Fibroblast of skin of left biceps (primary cell): Measurements from ENCODE around the gene CDC5L.

ENCODE experiments used
- DNase-seq, 2 experiments: peaks; one replicate each; pipeline ENCODE4 v3.0.0-alpha.2; 2013; ENCODE audit warnings: low read depth in 2 of 2

CDC5L gene

DNA sequence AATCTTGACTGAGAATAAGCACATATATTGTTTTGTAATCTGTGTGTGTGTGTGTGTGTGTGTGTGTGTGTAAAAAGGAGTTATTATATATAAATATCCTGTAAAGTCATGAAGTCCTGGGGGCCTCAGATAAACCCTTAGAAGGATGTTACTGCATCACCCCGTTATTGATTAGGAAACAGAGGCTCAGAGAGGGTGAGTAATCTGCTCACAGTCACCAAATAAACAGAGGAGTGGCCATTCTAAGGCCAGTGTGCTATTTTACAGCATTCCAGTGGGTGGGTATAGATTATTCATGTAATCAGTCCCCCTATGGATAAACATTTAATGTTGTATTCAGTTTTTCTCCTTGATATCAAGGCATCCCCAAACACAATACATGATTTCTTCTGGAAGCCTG, 87.1 kb downstream of the CDC5L start:
- no peak for DNase-seq

DNA sequence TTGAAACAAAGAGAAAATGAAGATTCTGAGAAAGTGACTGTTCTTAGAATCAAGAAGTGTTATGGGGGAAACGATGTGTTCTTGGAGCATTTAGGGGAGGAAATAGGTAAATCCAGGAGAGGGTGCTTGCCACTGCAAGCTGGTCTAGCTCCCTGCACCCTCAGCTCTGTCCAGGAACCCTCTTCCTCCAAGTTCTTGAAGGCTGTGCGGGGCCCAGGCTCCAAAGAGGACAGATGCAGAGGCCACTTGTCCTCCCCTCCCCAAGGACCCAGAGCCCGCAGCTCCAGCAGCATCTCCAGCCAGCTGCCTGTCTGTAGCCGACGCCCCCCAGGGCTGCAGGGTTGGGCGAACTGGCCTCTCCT, 87.9 kb downstream of the CDC5L start:
- no peak for DNase-seq

DNA sequence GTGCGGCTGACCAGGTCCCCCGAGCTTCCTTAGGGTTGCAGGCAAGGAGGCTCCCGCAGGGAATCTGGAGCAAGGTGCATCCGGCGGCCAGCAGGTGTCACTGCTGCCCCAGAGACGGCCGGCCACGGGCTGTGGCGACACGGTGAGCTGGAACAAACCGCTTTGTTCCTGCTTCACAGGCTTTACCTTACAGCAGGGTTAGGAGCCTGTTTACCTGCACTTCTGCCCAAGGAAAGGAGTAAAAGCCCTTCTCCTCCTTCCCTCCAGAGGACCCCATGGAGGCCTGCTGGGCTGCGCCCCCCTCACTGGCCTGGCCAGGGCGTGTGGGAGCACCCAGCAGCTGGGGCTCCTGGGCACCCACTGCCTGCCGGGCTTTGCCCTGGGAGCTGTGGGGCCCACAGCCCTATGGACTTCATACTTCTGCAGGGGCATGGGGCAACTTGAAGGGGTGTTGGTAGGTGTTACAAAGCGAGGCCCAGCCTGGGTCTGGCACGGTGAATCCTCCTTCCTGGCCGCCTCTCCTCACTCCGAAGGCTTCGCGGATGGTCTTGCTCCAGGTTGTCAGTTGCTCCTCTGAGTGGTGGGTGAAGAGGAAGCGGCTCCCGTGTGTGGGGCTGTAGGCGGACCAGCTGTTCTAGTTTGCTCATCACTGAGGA, 88.4 kb downstream of the CDC5L start:
- peak in 1 of 2 experiments; percentile 42 for DNase-seq

DNA sequence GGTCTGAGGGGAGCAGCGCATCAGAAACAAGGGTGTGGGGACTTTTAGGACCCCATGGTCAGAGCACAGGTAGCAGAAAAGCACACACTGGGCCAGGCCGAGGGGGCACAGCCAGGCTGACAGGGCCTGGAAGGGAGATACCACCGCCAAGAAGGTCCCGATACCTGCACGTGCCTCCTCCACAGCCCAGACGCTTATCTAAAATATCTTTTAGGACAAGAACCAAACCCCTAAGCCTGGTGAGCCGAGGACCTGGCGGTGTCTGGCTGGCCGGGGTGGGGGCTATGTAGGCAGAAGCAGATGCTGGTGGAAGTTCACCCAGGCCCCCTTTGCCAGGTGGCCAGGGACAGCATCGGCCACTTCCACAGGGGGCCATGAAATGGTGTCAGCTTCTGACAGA, 89.3 kb downstream of the CDC5L start:
- no peak for DNase-seq

DNA sequence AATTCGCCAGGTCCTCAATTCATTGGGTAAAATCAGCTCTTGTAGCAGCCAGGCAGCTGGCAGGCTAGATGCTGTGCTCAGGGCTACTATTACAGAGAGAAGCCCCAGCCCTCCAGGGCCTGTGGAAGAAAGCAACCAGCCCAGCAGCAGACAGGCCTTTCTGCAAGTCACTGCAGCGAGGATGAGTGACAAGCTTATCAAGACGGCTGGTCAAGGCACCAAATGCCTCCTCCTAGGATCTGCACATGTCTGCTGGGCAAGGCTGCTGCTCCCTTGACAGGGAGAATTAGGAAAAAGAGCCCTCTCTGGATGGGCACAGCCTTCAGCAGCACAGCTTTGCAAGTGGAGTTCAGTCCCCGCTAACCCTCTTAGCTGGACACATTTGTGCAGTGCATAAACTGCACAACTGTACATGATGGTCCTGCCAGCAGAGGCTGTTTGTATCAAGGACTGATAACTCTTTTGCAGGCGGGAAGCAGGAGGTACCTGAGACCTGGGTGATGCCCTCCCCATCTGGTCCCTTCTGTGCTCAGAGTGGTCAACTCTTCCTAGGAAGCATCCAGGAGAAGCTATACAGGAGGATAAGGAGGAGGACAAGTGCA, 89.9 kb downstream of the CDC5L start:
- no peak for DNase-seq

DNA sequence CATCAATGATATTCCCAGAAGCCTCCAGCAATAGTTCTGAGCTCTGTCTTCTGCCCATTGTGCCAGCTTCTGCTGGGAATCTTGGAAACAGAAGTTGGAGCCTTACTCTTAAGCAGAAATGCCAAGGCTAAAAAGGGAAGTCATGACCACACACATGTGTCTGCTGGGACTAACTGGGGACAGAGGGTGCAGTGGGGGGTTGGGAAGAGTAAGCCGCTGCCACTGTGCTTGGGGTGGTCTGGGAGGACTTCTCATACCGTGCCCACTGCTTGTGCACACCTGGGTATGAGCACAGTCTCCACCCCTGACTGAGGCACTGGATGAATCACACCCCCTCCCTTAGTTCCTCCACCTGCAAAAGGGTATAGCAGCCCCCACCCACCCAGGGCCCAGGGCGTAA, 90.7 kb downstream of the CDC5L start:
- no peak for DNase-seq

DNA sequence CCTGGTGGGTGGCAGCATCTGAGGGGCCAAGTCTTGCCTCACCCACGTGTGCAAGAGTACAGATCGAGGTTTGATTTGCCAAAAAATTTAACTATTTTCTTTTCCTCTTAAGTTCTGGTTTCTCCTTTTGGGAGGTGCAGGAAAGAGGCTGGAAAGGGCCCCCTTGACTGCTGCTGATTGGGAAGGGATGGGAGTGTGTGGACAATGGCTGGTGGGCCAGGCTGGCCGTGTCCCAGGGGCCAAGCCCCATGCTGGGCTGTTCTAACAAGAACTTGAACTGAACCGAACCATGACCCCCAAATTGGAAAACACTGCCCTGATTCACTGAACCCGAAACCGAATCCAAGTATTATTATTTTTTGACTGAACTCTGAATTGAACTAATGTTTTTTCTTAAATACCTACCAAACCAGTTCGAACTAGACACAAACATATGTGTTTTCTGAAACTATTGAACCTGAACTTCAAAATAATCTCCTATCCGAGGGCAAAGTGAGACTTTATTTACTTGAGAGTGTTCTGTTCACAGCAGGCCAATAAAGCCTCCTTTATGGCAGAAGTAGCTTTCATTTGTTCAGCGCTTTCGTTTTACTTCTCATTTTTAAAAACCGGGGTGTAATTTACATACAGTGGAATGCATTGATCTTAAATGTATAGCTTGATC, 91.2 kb downstream of the CDC5L start:
- no peak for DNase-seq

DNA sequence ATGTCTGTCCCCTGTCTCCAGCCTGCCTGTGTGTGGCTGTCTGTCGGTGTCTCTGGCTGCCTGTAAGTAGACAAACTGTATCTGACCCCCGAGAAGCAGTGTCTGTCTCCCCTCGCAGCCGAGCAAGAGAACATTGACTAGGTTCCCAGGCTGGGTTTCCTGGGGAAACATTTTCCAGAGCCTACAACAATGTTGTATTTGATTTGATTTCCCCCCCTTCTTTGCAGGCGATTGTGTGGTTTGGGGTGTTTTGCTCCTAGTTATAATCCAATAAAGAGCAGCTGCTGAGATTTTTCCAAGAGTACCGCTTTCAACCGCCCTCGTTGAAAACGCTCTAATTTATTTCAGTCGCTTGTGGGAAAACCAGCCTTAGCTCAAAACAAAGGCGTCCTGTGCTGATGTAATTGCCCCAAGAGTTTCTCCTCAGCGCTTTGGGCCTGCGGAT, 92.6 kb downstream of the CDC5L start:
- DNase-seq, result no peak

DNA sequence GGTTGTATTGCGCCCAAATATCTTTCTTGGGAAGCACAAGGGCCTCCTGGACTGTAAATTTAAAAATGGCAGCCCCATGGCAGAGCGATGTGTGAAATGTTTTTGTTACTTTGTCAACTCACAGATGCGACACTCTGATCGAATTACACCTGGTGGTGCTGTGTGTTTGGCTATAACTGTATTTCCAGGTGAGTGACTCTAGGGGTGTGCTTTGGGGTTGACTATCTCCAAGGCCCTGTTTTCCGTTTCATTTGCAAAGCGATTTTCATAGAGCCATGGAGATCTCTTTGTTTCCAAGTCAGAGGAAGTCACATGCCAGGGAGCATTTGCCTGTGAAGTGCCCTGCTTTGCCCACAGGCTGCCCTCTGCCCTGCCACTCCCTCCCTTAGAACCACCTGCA, 93.5 kb downstream of the CDC5L start:
- no peak for DNase-seq

DNA sequence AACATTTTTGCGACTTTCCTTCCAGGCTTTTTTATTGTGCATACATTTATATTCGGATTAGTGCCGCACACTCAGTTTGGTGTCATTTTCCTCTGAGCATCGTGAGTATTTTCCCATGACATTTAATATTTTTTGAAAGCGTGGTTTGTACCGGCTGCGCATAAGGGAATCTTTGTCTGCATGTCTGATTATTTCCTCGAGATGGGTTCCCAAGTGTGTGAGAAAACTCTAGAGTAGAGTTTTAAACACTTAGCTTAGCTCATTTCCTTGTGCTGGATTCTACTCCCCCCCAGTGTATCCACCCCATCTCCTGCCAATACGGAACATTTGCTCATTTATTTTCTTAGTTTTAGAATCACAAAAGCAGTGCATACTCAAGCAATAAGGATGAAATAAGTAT, 94.3 kb downstream of the CDC5L start:
- no peak for DNase-seq

DNA sequence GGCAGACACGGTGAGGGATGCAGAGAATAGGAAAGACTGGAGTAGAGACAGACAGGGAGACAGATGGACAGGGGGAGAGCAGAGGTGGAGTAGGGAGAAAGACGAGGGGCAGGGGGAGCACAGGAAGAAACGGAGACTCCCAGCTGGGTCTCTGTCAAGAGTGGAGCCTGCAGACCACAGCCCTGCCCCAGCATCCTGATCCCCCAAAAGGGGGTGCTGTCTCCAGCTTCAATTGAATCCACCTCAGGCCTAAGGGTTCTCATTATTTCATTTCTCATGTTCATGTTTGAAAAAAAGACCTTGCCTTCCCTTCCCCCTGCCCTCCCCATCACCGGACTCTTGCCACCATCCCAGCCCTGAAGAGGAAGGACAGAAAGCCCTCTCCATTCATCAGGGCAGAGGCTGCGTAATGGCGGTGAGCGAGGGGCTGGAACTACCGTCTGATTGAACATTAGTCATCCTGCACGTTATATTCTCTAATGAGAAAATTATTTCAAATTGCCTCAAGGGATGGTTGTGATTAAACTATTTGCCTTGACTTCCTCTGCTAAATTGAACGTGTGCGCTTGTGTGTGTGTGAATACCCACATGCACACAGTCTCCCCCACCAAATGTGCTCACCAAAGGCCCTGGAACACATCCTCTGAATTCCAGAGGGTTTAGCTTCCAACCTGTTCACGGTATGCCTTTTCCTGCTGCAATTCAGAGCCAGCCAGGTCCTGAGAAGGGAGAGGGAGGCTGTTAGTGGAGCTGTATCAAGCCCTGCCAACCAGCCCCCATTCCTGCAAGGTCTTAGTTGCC, 98.3 kb downstream of the CDC5L start:
- peak; percentile 83 to 87 for DNase-seq

DNA sequence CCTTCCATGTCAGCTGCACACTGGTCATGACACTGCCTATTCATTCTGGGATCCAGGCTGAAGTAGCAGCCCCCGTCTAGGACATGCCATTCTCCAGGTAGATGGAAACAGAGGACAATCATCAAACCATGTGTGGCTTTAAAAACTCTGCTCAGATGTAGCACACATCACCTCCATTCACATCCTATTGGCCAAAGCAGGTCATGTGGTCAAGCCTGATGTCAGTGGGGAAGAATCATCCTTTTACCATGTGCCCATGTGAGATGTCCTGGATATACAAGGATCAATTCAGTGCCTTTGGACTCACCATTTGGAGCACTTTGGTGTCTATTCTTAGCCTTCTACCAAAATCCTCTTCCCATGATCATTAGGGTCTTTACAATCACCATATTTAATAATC, 99.5 kb downstream of the CDC5L start:
- no peak for DNase-seq

DNA sequence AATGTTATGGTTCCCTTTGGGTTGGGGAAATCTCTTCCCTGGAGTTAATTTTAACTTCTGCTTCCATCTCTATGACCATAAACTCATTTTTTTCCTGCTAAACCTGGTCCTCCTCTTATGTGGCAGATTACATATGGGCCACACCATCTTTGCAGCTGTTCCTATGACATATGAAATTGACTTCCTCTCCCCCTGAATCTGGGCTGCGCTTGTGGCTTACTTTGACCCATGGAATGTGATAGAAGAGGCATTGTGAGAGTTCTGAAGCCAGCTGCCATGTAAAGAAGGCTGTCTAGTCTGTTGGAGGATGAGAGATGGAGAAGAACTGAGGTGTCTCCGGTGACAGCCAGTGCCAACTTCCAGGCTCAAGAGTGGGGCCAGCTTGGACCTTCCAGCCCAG, 100.1 kb downstream of the CDC5L start:
- no peak for DNase-seq

DNA sequence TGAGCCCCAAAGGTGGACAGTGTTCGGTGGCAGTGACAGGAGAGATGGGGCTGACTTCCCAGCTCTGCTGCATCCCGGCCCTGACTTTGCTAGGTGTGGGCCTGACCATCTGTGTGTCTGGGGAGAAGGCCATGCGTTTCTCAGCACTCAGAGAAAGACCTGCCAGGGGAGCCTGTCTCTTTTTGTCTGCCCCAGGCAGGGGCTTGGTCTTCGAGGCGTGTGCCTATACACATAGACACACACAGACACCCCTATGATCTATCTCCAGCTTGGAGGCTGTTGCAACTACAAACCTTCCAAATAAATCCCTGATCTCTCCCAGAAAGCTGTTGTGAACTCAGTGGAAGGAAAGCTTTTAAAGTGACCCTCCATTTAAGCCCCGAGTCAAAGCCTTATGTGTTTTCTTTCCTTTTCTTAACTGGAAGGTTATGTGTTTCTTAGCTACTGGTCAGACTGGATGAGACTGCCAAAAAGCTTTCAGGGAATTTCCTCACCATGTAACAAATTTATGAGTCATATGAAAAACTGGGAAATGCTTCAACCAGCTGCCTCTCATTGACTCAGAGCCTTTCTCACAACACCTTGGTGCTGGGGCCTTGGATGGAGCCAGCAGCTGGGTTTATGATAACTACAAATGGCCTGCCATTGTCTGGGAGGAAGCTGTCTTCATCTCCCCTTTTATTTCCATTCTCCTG, 102.6 kb downstream of the CDC5L start:
- DNase-seq, result peak; percentile 93

DNA sequence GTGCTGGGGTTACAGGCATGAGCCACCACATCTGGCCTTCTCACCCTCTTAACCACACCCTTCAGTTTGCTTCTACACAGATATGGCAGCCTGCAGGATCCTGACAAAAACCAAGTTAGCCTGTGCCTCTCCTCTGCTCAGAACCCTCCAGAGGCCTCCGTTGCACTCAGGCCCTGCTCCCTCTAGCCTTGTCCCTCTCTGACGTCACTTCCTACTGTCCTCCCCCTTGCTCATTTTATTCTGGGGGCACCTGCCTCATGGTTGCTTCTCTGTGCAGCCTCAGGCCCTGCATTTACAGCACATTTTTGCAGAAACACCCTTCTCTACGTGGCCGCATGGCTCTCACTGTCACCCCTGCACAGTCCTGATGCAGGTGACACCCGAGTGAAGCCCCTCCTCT, 105.6 kb downstream of the CDC5L start:
- no peak for DNase-seq

DNA sequence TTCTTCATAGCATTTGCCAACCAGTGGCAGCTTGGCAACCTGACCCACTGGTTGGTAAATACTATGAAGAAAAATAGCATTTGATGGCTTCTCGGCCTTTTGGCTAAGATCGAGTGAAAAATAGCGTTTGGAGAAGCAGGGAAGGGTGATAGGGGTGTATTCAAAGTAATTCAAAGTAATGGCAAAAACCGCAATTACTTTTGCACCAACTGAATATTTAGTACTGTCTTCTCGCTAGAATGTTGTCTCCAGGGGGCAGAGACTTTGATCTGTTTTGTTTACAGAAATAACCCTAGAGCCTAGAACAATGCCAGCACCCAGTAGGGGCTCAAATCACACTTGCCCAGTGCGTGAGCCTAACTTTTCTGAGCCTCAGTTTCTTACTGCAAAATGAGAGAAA, 106.1 kb downstream of the CDC5L start:
- no peak for DNase-seq

DNA sequence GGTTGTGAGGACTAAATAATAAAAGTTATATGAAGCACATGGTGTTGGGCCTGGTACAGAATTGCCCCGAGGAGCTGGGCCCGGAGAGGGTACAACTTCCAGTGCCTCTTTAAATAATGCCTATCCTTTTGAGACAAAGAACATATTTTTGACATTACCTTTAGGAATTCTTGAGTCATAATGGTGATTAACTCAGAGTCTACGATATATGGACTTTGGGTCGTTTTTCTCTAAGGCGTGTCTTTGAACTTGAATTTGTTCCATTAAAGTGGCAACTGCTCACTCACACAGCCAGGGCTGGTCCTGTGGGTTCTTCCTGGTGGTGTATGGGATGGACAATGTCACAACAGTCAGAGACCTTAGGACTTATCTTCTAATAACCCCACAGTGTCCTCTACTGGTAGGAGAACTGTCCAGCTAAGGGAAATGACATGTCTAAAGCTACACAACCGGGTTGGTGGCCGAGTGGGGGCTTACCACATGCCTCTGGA, 106.5 kb downstream of the CDC5L start:
- peak; percentile 46 to 64 for DNase-seq

DNA sequence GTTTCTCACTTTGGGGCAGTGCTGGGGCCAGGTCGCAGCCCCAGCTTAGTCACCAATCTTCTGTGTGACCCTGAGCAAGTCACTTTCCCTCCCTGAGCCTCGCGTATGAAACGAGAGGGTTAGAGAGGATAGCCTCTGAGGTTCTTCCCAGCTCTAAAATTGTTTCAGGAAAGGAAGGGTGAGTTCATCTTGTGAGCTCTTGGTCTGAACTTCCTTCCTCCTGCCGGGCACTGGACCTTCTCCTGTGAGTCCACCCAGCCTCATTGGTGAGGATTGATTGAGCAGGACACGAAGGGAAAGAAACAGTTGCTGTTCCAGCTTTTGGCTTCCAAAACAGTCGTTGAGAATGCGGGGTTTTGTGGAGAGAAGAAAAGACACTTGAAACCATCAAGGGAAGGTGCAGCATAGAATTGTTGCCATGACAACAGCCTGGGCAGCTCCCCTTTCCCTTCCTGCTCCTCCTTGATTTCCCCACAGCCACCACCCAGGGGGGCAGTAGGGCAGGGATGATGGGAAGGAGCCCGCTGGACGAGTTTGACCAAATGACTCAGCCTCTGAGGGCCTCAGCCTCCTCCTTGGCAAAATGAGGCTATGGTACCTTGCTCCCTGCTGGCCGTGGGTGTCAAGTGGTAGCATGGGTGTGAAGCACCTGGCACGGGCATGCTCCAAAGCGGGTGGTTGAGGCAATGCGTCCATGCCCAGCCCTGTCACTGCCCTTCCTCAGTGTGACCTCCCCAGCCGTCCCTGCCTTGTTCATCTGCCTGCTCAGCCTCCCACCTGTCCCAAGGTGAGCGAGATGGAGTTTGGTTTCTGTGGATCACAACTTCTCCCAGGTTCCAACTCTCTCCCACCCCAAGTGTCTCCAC, 107.8 kb downstream of the CDC5L start:
- DNase-seq, result no peak

DNA sequence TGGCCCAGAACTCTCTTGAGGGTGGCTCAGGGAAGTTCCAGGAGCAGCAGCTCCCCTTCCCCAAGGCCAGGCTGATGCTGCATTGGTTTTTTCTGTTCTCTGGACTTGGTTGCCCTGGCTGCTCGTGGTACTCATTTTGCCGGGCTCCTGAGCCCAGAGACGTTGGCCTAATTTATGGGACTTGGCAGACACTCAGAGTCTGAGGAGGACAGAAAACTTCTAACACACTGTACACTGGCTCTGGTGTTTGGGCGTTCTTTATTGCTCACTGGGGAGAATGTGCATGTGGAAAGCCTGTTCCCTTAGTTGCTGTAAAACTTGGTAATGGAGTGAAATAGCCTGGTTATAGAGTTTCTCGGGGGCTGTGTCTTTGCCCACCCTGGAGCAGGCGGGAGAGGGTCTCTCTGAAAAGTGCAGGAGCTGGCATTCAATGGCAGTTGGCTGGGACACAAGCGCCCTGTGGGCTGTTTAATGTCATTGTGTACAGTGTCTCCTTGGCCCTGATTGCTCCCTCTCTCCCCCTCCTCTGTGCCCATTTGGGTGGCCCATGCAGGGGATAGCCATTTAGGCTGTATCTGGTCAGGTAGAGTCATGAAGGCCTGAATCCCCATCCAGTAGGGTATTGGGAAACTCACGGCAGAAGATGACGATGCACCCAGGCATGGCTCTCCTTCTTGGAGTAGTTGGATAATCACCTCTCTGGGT, 109.3 kb downstream of the CDC5L start:
- no peak for DNase-seq

DNA sequence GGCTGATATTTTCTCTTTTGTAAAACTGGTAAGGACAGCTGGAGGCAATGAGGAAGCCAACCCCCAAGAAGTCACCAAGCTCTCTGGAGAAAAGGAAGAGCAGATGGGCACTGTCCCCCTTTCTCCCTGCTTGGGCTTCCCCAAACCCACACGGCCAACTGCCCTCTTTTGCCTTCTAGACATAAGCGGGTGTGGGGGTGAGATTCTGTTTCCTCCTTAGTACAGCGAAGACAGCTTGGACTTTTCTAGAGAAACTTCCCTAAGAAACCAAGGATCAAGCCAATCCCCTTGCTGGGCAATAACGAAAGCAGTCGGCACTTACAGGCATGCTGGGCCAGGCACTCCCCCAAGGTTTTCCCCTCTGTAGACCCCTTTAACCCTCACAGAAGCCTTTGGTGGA, 110.3 kb downstream of the CDC5L start:
- DNase-seq, result no peak
